Measurements from ENCODE around the gene CEBPA.

The CEBPA gene

DNA sequence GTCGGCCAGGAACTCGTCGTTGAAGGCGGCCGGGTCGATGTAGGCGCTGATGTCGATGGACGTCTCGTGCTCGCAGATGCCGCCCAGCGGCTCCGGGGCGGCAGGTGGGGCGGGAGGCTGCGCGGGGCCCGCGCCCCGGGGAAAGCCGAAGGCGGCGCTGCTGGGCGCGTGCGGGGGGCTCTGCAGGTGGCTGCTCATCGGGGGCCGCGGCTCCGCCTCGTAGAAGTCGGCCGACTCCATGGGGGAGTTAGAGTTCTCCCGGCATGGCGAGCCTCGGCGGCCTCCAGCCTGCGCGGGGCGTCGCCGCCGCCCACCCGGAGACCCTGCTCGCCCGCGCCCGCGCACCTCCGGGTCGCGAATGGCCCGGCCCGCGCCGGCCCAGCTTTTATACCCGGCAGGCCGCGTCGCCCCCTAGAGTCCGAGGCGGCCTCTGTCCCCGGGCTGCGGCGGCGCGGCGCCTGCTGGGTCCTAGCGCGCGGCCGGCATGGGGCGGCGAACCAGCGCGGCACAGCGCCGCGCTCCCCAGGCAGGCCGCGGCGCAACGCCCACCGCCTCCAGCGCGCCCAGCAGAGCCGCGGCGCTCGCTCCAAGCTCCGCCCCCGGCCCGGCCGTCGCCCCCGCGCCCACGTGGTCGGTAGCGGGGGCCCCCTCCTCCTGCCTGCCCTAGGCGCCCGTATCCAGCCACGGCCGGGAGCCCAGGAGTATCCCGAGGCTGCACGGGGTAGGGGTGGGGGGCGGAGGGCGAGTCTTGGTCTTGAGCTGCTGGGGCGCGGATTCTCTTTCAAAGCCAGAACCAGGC, at the start of gene CEBPA:
Gene CEBPA, minus strand, starts transcription at position 360 of the 799 bp plus-strand sequence. Its CDS starts 120 bp downstream, at position 240.
- no peak for DNase-seq (ENCODE audit: low read depth, low spot score)

DNA sequence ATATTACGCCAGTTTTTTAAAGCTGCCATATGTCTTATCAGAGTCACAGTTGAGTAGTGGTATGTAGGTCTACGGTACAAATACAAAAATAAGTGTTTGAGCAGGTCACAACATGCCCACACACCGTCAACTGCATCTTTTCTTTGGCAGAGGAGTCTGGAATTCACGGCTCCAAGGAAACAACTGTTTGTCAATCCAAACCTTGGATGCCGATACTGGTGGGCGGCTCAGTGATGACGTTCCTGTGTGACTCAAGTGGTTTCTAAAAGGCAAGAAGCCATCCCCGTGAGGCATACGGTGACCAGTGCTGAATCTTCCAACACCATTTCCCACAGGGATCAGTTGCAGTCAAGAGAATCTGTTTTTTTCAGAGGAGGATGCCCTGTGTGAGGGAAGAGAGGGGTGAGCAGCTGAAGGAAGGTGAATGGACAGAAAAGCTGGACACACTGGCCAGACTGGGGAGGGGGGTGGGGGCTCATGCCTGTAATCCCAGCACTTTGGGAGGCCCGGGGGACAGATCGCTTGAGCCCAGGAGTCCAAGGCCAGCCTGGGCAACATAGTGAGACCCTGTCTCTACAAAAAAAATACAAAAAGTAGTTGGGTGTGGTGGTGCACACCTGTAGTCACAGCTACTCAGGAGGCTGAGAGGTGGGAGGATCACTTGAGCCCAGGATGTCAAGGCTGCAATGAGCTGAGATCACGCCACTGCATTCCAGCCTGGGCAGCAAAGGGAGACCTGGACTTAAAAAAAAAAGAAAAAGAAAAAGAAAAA, 48.4 kb upstream of the CEBPA start:
- DNase-seq (ENCODE audit: low read depth, low spot score), result no peak

DNA sequence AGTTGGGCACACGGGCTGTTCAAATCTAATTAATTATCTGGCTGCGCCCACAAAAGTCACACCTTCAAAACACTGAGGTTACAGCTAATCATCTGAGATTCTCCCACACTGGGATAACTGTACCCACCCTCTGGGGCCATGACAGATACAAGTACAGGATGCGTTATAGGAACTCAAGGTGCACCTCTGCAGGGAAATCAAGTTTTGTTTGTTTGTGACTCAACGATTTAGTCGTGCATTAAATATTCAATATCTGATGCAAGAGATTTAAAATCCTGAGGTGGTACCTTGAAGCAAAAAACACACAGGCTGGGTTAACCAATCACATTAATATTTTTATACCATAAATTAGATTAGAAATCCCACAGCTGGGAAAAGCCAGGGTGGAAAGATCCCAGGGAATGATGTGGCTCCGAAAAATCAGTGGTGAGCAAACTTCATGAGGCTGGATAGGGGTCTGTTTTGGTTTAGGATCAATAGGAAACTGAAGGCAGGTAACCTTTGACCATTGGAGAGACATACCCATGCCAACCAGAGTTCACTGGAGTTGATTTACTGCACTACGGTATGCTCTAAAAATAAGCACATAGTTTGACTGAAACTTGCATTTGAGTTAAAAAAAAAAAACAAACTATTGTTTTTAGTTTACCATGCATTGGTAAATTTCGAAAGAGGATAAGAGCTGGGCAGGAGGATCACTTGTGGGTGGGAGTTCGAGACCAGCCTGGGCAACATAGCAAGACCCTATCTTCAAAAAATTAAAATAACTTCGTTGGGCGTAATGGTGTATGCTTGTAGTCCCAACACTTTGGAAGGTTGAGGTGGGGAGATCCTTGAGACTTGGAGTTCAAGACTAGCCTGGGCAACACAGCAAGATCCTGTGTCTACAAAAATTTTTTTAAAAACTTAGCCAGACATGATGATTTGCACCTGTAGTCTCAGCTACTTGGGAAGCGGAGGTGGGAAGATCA, 47.3 kb upstream of the CEBPA start:
- DNase-seq (ENCODE audit: low read depth, low spot score), result no peak

DNA sequence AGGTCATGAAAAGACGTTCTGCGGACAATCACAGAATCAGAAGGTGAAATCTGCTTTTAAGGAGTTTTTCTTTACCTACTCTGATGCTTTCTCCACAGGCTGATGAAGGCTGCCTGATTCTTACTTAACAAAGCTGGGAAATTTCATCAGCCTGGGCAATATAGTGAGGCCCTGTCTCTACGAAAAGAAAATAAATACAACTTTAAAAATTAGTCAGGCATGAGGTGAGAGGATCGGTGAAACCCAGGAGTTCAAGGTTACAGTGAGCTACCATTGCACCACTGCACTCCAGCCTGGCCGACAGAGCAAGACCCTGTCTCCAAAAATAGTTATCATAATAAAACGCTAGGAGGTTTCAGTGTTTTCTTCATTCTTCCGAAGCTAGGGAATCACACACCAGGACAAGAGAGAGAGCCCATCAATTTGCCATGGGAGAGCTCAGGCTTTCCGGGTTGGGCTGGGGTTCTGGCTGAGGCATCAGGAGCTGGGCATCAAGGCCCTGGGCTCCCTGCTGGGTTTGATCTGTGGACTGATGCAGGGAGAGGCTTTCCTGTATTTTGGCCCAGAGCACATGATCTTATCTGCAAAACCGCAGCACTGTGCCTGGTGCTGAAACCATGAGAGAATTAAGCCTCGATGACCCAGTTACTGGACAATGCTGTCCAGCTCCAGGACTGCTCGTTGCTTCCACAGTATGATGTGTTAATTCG, 46.1 kb upstream of the CEBPA start:
- no peak for DNase-seq (ENCODE audit: low read depth, low spot score)

DNA sequence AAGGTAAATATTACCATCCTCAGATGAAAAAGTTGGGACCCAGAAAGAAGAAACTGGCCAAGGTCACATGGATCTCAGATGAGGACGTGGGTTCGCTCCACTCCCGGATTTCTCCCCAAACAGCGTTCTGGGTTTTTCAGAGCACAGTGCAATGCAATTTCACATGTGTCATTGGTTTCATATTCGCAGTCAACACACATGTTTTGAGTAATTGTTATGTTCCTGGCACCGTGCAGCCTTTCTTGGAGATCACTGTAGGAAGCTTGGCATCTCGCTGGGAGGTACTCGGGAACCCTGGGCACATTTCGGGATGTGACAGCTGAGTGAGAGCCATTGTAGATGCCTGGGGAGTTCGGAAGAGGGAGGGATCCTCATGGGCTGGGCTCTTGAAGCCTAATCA, 45.0 kb upstream of the CEBPA start:
- DNase-seq (ENCODE audit: low read depth, low spot score), result no peak

- DNase-seq (ENCODE audit: low read depth, low spot score), result no peak
Observed at GRCh38 chr19:33346665-33347064, 44.3 kb upstream of the CEBPA start.

DNA sequence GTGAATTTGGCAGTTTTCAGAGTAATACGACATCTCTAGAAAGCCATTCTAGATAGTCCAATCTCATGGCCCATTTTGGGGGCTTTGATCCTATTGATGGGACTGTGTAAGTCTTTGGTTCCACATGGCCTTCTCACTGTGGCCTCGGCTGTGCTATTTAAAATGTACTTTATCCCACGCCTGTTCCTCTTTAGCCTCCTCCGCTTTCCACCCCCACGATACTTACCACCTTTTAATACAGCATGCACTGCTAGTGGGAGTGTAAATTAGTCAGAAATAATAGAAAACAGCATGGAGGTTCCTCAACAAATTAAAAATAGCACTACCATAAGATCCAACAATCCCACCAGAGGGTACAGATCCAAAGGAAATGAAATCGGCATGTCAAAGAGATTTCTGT, 42.8 kb upstream of the CEBPA start:
- no peak for DNase-seq (ENCODE audit: low read depth, low spot score)

GRCh38 chr19:33344573-33344925, 42.2 kb upstream of the CEBPA start:
- no peak for DNase-seq (ENCODE audit: low read depth, low spot score)

DNA sequence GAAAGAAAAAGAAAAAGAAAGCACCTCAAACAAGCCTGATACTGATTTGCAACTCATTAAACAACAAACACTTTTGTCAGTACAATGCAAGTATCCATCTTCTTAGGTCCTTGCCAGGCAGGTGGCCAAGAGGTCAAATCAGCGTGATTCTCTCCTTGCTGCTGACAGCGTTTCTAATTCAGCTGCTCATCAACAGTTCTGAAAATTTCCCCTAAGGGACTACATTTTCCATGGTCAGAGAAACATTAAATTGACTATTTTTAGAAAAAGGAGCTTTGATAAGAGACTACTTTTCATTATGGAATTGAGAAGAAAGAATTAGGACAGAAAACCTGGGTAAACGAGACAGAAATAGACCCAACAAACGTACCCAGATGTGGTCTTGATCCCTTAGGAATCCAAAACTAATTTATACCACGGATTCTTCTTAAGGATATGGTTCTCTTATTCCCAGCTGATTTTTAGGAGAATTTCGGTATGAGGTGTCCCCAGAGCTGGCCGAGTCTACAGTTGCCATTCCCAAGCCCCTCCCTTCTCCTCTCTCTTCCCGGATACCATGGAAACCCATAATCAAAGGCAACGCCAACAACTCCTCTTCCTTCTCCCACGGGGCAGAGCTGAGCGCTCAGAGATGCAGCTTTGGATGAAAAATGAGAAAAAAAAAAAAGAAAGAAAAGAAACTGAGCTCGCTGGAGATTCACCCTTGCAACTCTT, 41.7 kb upstream of the CEBPA start:
- DNase-seq (ENCODE audit: low read depth, low spot score), result no peak

DNA sequence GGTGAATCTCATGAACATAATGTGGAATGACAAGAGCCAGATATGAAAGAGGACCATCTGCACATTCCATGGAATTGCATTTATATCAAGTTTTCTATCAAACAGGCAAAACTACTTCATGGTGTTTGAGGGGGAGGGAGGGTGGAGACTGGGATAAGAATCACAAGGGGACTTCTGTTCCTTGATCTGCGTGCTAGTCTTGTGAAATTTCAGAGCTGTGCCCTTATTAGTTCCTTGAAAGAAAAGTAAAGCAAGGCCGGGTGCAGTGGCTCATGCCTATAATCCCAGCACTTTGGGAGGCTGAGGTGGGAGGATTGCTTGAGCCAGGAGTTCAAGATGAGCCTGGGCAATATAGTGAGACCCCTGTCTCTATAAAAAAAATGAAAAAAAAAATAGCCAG, 41.0 kb upstream of the CEBPA start:
- no peak for DNase-seq (ENCODE audit: low read depth, low spot score)

GRCh38 chr19:33340991-33341390, 38.7 kb upstream of the CEBPA start:
- DNase-seq (ENCODE audit: low read depth, low spot score), result no peak

DNA sequence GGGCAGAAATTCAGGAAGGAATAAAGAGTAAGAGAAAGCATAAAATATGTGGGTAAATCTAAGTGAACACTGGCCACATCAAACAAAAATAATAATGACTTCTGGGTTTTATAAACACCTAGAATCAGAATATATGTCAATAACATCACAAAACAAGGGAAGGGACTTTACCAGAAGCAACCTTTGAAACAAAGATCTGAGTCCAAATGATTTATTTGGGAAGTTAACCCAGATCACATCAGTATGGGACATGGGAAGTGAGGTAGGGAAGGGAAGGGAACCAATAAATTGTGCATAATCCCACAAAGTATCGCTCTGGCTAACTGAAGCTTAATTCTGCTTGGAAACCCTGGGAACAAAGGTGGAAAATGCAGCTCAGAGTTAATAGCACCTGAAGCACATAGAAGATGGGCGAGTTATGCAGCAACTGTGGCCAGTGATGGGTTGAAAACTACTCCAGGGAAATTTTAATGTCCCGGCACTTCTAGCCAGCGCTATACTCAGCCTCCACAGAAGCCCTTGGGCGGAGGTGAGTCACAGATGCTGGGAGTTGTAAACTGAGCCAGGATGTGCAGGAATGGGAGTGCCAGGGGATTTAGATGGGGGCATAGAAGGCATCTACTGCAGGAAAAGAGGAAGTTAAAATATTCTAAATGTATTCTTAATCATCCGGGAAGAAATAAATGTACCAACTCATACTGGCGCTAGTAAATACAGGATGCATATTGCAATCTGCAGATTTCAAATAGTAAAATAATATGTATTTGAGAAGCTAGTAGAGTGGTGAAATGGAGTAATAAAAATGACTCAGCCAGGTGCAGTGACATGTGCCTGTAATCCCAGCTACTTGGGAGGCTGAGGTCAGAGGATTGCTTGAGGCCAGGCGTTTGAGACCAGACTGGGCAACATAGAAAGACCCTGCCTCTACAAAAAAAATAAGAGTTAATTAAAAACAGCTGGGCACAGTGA, 37.0 kb upstream of the CEBPA start:
- no peak for DNase-seq (ENCODE audit: low read depth, low spot score)

DNA sequence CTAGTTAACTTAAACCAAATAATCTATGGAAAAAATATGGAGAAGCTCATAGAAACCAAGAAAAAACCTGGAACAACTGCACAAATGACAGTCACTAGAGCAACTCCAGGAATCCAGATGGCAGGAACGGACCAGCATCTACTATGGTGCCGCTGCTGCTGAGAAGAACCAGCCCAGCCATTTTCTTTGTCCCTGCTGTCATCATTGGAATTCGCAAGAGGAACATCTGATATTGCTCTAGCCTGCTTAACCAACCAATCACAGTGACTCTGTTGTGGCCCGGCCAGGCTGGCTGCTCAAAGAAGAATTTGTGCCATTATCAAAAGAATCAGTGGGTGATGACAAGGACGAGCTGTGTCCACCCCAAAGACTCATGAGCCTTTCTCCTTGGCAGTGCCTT, 33.1 kb upstream of the CEBPA start:
- DNase-seq (ENCODE audit: low read depth, low spot score), result no peak

GRCh38 chr19:33334271-33334670, 31.9 kb upstream of the CEBPA start:
- no peak for DNase-seq (ENCODE audit: low read depth, low spot score)

DNA sequence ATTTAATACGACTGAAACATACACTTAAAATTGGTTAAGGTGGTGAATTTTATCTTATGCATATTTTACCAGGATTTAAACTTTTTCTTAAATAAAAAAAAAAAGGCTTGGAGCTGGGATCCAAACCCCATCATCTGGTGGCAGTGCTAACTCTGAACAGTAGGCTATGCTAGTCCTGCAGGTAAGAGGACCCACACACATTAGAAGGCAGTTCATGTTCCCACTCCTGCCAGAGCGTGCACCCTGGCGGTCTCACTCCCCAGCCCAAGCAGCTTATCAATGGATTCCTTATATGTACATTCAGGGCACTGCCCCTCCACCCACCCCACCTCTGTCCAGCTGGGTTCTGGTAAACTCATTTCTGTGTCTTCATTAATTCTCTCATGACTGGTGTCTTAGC, 31.3 kb upstream of the CEBPA start:
- DNase-seq (ENCODE audit: low read depth, low spot score), result no peak

DNA sequence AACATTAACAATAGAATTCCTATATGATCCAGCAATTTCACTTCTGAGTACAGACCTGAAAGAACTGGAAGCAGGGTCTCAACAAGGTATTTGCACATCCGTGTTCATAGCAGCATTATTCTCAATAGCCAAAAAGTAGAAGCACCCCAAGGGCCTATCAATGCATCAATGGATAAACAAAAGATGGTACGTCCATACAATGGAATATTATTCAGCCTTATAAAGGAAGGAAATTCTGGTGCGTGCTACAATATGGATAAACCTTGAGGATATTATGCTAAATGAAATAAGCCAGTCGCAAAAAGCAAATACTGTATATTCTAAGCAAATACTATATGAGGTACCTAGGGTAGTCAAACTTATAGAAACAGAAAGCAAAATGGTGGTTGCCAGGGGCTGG, 30.8 kb upstream of the CEBPA start:
- no peak for DNase-seq (ENCODE audit: low read depth, low spot score)

- no peak for DNase-seq (ENCODE audit: low read depth, low spot score)
Observed at GRCh38 chr19:33332248-33332647, 29.9 kb upstream of the CEBPA start.

GRCh38 chr19:33329736-33330135, 27.4 kb upstream of the CEBPA start:
- DNase-seq (ENCODE audit: low read depth, low spot score), result no peak

- no peak for DNase-seq (ENCODE audit: low read depth, low spot score)
Observed at GRCh38 chr19:33329060-33329459, 26.7 kb upstream of the CEBPA start.

- no peak for DNase-seq (ENCODE audit: low read depth, low spot score)
Observed at GRCh38 chr19:33325920-33326319, 23.6 kb upstream of the CEBPA start.

Data from activated naive CD8-positive, alpha-beta T cell treated with anti-CD3 and anti-CD28 coated beads, Interleukin-2, amount 50 U/mL, for 16 hours (primary cell).